Smooth muscle cell (in vitro differentiated cells): ENCODE measurements around the gene HLA-A. TPM values are rescaled to one million over a fixed set of nuclear protein-coding genes. Genes with fewer than 3 reads are reported as not detected.
A peak's percentile ranks its signal among the peaks of the same experiment; 100 is the strongest.

Experiments used
- DNase-seq: peaks from one replicate; lab custom pipeline; 2025; ENCODE audit not compliant: unreplicated experiment; lab: John Stamatoyannopoulos, UW
- H2AFZ ChIP-seq: fragments of 200-600 bp; sonication (generic); 2 replicates; pipeline ENCODE4 v1.6.0; 2016; ENCODE audit warnings: antibody characterized with exemption, low read depth, mild to moderate bottlenecking
- H3F3A ChIP-seq: fragments of 200-600 bp; sonication (generic); 2 replicates; pipeline ENCODE4 v1.6.0; 2017; ENCODE audit warnings: antibody characterized with exemption, low read depth
- H3K27ac ChIP-seq: fragments of 200-600 bp; sonication (generic); 2 replicates; pipeline ENCODE4 v1.5.1; 2016; ENCODE audit warnings: low read depth, mild to moderate bottlenecking
- H3K27me3 ChIP-seq: fragments of 200-600 bp; sonication (generic); 2 replicates; pipeline ENCODE4 v1.6.1; 2016; ENCODE audit warnings: low read depth, mild to moderate bottlenecking
- H3K36me3 ChIP-seq: fragments of 200-600 bp; sonication (generic); 2 replicates; pipeline ENCODE4 v1.5.1; 2016; ENCODE audit warnings: low read depth
- H3K4me1 ChIP-seq: fragments of 200-600 bp; sonication (generic); 2 replicates; pipeline ENCODE4 v1.5.1; 2016; ENCODE audit warnings: low read depth
- H3K4me2 ChIP-seq: fragments of 200-600 bp; sonication (generic); 2 replicates; pipeline ENCODE4 v1.6.0; 2016; ENCODE audit warnings: mild to moderate bottlenecking
- H3K4me3 ChIP-seq: fragments of 200-600 bp; sonication (generic); 2 replicates; pipeline ENCODE4 v1.5.1; 2016; ENCODE audit warnings: mild to moderate bottlenecking
- H3K79me2 ChIP-seq: fragments of 200-600 bp; sonication (generic); 2 replicates; pipeline ENCODE4 v1.6.0; 2016; ENCODE audit warnings: low read depth, mild to moderate bottlenecking
- H3K9ac ChIP-seq: fragments of 200-600 bp; sonication (generic); 2 replicates; pipeline ENCODE4 v1.6.0; 2016; ENCODE audit warnings: low read depth
- H3K9me3 ChIP-seq: fragments of 200-600 bp; sonication (generic); replicated peaks from 2 replicates; pipeline ENCODE4 v1.5.1; 2016; ENCODE audit warnings: low read depth
- H4K20me1 ChIP-seq: fragments of 200-600 bp; sonication (generic); 2 replicates; pipeline ENCODE4 v1.6.0; 2016; ENCODE audit warnings: low read depth
- CTCF ChIP-seq: fragments of 200-600 bp; sonication (generic); IDR thresholded peaks from 2 replicates; pipeline ENCODE4 v1.5.1; 2017; ENCODE audit warnings: borderline replicate concordance, mild to moderate bottlenecking, antibody characterized with exemption; ENCODE audit not compliant: insufficient read depth, poor library complexity, severe bottlenecking
- WGBS: methylation state at CpG from one replicate; pipeline ENCODE4 v1.1.7; 2016; ENCODE audit warnings: low lambda C conversion rate; 5-methylcytosine and 5-hydroxymethylcytosine counted together
- polyA plus RNA-seq: library from polyadenylated mRNA; unstranded; fragments of >200 nt; fragmentation: Nextera tagmentation; extraction: Ambion mirVana; gene quantifications from 2 replicates; pipeline ENCODE4 v1.2.1, GENCODE V29; 2016
- total RNA-seq: library from RNA; depleted of rRNA; stranded (reverse); fragments of >200 nt; gene quantifications from 2 replicates; pipeline ENCODE4 v1.2.3, GENCODE V29; 2014

The HLA-A gene
- total and polyA plus RNA-seq, 2 experiments from 2014 or later: 287 to 558 TPM

- Histone ChIP-seq H3K4me2 (no peak overlapping the region), H3K9me3 (no peaks in the 10 kb centered on the region), H3K4me1 (no peaks in the 10 kb centered on the region), H3K4me3 (no peak overlapping the region), H3K27ac (no peak overlapping the region), H3K9ac (no peak overlapping the region), H3K79me2 (no peaks in the 10 kb centered on the region), H3F3A (no peaks in the 10 kb centered on the region), H3K36me3 (no peaks in the 10 kb centered on the region), H2AFZ (no peak overlapping the region), H3K27me3 (peaks cover 13% of the 10 kb centered on the region), H4K20me1 (no peaks in the 10 kb centered on the region)
- no peak for DNase-seq
- TF ChIP-seq CTCF: no peak
- WGBS: 85% methylated on average over 3 of the region's 3 CpGs
Observed at GRCh38 chr6:29924287-29924686, 18.0 kb upstream of the HLA-A start.

DNA sequence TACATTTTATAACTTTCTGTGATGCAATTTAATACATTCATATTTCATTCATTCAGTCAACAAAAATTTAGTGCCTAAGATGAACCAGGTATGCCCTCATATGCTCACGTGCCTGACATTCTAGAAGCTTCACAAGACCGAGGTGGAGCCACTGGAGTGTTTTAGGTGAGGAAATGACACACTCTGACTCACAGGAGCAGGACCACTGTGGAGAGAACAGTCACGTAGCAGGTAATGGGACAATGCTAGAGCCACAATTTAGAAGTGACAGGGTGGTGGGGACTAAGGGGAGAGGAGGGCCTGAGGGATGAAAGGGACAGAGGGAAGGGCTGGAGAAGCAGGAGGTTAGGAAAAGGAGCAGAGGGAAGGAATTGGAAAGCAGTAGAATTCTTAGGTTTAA lies 17.6 kb upstream of the HLA-A start:
- no peak for DNase-seq

DNA sequence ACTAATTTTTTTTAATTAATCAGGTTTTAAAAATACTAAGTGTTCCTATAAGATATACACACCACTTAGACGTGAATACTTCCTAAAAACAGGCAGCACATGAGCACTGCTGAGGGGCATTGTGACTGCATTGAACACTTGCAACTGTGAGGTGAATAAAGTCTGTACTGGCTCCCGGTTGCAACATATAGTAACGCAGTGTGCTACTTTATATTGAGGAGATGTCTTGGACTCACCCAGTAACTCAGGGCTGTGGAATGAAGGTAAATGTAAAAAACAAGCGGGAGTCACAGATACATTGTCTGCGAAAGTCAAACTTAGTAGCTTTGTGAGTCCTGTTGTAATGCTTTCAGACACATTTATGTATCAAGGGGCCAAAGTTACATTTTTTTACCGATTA lies 17.0 kb upstream of the HLA-A start:
- H3K4me3 ChIP-seq: no peak overlapping the region
- H2AFZ ChIP-seq: no peak overlapping the region
- TF ChIP-seq CTCF: no peak
- no peak overlapping the region for H3K27ac ChIP-seq
- H3F3A ChIP-seq: no peaks in the 10 kb centered on the region
- no peaks in the 10 kb centered on the region for H3K79me2 ChIP-seq
- no peaks in the 10 kb centered on the region for H3K4me1 ChIP-seq
- H3K9me3 ChIP-seq: no peaks in the 10 kb centered on the region
- no peaks in the 10 kb centered on the region for H3K36me3 ChIP-seq
- H3K4me2 ChIP-seq: no peak overlapping the region
- WGBS: 75% methylated on average over 6 of the region's 6 CpGs
- H3K27me3 ChIP-seq: peaks cover 8% of the 10 kb centered on the region
- H3K9ac ChIP-seq: no peak overlapping the region
- DNase-seq: no peak
- H4K20me1 ChIP-seq: no peaks in the 10 kb centered on the region

More for the DNA sequence above, 17.6 kb upstream of the HLA-A start:
- no peak for TF ChIP-seq CTCF
- Histone ChIP-seq H3K9ac (no peak overlapping the region), H3K4me3 (no peak overlapping the region), H2AFZ (no peak overlapping the region), H3K27ac (no peak overlapping the region), H3K36me3 (no peaks in the 10 kb centered on the region), H3K9me3 (no peaks in the 10 kb centered on the region), H3K4me2 (no peak overlapping the region), H3K79me2 (no peaks in the 10 kb centered on the region), H3F3A (no peaks in the 10 kb centered on the region), H3K27me3 (peaks cover 13% of the 10 kb centered on the region), H4K20me1 (no peaks in the 10 kb centered on the region), H3K4me1 (no peaks in the 10 kb centered on the region)
- 56% methylated on average over 3 of the region's 3 CpGs for WGBS

DNA sequence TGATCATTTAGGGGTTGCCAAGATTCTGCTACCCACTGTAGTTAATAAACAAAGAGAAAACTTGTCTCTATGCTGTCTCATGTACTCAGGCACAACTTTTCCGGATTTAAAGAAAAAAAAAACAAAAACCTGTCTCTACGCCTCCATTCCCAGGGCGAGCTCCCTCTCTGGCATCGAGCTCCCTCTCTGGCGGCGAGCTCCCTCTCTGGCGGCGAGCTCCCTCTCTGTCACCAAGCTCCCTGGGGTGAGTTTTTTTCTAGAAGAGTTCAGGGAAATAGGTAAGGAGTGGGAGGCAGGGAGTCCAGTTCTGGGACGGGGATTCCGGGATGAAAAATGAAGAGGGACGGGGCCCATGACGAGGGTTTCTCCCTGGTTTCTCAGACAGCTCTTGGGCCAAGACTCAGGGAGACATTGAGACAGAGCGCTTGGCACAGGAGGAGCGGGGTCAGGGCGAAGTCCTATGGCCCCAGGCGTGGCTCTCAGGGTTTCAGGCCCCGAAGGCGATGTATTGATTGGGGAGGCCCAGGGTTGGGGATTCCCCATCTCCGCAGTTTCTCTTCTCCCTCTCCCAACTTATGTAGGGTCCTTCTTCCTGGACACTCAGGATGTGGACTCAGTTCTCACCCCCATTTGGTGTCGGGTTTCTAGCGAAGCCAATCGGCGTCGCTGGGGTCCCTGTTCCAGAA lies 16.5 kb upstream of the HLA-A start:
- no peak overlapping the region for H3K27ac ChIP-seq
- no peaks in the 10 kb centered on the region for H3K36me3 ChIP-seq
- no peak for DNase-seq
- no peaks in the 10 kb centered on the region for H4K20me1 ChIP-seq
- H3K4me2 ChIP-seq: peak overlapping the region; percentile 80
- H3F3A ChIP-seq: no peaks in the 10 kb centered on the region
- no peaks in the 10 kb centered on the region for H3K4me1 ChIP-seq
- H2AFZ ChIP-seq: peak overlapping the region; percentile 54
- no peaks in the 10 kb centered on the region for H3K9me3 ChIP-seq
- TF ChIP-seq CTCF: no peak
- H3K27me3 ChIP-seq: peaks cover 2% of the 10 kb centered on the region
- H3K79me2 ChIP-seq: no peaks in the 10 kb centered on the region
- peak overlapping the region; percentile 74 for H3K9ac ChIP-seq
- H3K4me3 ChIP-seq: peak overlapping the region; percentile 54
- WGBS: 67% methylated on average over 24 of the region's 24 CpGs
